GM19238 (cell line): ENCODE measurements around the gene KLK15.

Source experiments
- DNase-seq: peaks from one replicate; pipeline ENCODE4 v3.0.0; 2011; ENCODE audit warnings: low spot score; ENCODE audit not compliant: insufficient read length

Gene KLK15

GRCh38 chr19:50843701-50844221, 10.4 kb upstream of the KLK15 start:
- no peak for DNase-seq

GRCh38 chr19:50843205-50843604, 9.8 kb upstream of the KLK15 start:
- DNase-seq, result no peak

DNA sequence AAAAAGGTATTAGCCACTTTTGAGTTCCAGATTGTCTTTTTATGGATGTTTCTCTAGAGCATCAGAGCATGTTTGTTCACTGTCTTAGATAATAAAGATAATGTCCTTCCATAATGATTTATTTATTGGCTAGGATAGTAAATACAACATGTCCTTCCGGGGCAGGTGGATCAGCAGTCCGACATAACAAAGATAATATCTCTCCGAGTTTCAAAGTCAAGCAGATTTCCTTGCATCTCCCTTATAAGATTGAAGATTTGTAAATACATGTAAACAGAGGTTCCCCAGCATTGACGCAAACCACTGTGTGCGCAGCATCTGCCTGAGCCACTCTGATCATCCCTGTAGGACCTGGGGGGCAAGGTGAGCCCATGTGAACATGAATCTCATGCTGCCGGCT, 8.8 kb upstream of the KLK15 start:
- no peak for DNase-seq

GRCh38 chr19:50839712-50840655, 6.6 kb upstream of the KLK15 start:
- DNase-seq, result no peak

- DNase-seq, result peak; percentile 39
These were observed 4.9 kb upstream of the KLK15 start for GRCh38 chr19:50838239-50838638.

DNA sequence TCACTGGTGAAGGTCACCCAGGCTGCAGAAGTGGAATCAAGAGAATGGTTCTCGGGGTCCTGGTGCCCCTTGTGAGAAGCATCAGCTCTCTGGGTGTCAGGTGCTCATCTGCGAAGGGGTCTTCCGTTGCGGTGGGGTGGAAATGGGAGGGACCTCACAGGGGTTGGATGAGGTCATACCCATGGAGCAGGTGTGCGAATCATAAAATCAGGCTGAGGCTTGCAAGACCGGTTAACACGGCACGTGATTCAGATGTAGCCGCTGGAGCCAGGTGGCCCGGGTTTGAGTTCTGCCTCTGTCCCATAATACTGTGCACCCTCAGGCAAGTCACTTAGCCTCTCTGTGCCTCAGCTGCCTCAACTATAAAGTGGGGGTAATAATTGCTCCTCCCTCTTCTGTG, 3.9 kb upstream of the KLK15 start:
- DNase-seq, result no peak

DNA sequence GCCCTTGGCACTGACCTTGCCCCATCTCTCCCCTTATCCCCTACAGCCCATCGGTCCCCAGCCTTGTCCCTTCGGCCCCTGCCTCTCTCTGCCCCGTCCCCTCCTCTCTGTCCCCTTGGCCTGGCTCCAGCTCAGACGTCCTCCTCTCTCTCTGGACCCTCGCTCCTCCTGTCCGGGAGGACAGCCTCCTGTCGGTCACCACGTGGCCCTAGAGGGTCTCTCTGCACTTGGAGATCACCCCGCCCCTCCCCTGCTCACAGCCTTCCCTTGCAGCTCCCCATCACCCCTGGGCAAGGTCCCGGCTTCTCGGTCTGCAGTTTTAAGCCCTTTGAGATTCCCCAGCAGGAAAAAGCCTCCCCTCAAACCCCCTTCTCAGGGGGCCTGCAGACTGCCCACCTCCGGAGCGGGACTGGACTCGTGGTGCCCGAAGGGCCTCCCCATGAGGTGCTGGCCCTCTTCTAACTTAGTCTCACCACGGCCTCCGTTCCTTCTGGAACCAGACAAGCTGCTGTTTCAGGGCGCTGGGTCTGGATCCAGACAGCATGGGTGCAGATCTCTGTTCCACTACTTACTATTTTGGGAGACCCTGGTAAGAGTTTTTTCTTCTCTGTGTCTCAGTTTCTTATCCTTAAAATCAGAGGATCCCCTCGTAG, 3.3 kb upstream of the KLK15 start:
- no peak for DNase-seq

DNA sequence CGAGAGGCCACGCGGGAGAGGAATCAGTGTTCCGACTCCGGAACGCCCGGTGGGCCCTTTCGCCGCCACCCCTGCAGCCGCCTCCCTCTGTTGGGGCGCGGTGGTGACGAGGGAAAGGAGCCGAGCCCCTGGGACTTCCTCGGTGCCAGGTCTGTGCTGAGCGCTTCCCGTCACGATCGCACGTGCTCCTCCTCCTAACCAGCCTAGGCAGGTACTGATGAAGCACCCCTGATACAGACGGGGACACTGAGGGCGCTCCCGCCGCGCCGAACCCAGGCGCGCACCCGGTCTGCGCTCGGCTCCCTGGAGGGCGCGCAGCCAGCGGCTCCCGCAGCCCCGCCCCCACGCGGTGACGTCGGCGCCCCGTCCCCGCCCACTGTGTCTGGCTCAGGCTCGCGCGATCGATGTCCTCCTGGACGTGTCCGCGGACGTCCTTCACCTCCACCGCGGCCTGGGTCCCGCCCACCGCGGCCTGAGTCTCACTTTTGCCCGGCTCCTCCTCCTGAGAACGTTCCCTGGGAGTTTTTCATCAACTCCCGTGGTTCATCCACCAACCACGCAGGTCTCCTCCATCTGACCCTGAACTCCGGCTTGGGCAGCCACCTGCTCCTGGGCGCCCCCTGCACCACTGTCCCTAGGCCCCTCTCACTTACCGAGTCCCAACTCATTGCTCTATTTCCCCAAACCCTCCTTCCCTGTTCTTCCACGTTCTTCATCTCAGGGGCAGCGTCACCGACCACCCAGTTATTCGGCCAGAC, 2.6 kb upstream of the KLK15 start:
- DNase-seq, result peak; percentile 87

- DNase-seq, result no peak
These were observed 1.9 kb upstream of the KLK15 start for GRCh38 chr19:50835103-50835784.

GRCh38 chr19:50833802-50834167, 411 bp upstream of the KLK15 start:
- DNase-seq, result no peak

GRCh38 chr19:50832666-50833065, 708 bp downstream of the KLK15 start:
- no peak for DNase-seq

DNA sequence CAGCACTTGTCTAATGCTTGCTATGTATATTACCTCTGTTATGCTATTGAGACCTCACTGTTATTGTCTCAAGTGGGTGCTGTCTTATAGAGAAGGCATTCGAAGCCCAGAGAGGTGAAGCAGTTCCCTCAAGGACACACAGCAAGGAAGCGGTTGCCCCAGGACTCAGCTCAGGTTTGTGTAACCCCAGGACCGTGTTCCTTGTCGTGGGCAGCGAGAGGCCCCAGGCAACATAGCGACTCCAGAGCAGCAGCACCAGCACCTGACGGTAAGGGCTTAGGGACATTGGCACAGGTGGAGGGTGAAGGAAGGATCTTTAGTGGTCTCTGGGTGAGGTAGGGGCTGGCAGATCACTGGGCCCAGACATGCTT, 2.4 kb downstream of the KLK15 start:
- no peak for DNase-seq

- no peak for DNase-seq
These were observed 2.9 kb downstream of the KLK15 start for GRCh38 chr19:50830266-50831025.

DNA sequence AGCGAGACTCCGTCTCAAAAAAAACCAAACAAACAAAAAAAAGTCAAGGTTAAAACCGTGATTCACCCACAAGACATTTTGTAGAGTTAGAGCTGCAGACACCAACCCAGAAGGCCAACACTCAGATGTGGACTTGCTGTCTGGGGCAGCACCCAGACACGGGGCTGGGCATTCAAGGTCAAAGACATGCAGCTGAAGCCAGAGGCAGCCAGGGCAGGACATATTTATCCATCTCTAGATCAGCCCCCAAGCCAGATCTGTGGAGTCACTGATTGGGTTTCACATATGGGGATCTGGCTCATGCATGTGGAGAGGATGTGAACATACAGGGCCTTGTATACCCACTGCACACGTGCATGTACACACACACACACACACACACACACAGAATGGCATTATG, 3.6 kb downstream of the KLK15 start:
- DNase-seq, result no peak

GRCh38 chr19:50827476-50827875, 5.9 kb downstream of the KLK15 start:
- no peak for DNase-seq

DNA sequence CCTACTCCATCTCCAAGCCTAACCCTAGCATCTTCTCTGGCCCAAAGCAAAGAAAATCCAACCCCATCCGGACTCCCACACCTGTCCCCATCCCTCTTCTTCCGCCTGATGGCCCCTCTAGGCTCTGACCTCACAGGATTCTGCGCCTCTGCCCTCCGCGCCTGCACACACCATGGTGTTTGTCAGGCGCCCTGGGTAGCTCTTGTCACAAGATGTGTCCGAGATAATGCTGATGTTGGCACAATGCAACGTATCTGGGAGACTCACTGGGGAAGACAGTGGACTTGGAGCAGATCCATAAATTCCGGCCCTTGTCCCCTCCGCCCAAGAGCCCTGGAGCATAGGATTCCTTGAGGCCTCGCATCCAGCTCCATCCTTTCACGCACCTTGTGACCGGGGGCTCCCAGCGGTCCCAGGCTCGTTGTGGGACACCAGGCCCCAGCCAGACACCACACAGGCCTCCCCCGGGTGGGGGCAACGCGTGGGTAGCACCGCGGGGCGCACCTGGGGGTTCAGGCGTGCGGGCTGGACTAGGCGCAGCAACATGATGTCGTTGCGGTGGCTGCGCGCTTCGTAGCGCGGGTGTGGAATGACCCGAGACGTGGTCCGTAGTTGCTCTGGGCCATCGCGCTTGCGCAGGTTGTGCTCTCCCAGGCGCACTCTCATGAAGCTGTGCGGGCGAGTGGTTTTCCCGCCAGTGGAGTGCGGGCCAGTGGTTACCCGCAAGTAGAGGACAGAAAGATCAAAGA, 6.7 kb downstream of the KLK15 start:
- no peak for DNase-seq

DNA sequence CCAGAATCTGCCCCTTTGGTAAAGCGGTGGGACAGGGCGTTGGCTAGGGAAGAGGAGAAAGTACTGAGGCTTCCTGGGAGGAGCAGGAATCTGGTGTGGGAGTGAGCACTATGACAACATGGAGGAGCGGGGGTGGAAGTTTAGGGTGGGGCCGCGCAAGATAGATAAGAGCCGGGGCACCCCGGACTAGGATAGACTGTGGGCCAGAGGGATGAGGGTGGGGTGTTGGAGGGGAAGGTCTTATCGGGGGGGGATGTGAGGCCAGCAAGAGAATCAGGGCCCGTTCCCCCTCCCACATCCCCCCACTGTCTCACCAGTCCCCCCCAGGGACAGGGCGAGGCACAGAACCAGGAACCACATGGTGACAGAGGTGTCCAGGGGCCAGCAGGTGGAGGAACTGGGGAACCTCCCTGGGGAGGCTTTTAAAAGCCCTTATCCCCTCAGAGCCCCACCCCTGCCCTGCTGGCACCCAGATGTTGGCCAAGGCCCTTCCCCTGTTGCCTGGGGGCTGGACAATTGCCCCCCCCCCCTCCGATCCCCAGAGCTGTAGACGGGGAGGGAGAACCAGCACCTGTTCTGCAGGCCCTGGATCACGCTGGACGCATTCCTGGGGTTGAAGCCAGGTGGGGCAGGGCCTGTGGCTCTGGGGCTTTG, 9.9 kb downstream of the KLK15 start, which contains the start of gene KLK1:
Gene KLK1, minus strand, starts transcription at position 399 of the 654 bp plus-strand sequence. Its CDS starts 39 bp downstream, at position 360.
- DNase-seq, result no peak

DNA sequence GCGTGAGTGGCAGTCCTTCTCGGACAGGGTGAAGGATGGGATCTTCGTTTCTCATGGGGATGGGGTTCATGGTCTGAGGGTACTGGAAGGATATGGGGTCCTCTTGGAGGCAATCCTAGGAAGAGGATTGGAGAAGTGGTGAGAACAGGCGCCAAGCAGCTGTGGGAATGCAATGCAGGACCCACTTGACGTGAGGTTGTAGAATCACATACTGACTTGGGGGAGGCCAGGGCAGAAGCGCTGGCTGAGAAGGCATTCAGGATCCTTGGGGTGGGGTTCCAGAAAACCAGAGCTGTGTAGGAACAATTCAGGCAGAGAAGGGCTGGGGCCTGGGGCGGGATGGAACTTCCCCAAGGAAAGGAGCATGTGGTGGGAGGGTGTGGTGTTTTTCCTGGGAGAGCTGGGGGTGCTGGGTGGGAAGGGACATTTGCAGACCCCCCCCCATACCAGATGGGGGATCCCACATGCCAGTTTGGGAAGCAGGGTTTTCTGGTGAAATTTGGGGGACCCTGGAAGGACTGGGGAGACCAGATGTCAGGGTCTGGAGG, 10.6 kb downstream of the KLK15 start:
- no peak for DNase-seq

- DNase-seq, result no peak
These were observed 11.8 kb downstream of the KLK15 start for GRCh38 chr19:50821622-50822021.
